H9 (cell line): ENCODE measurements around the gene NFIX. TPM values are rescaled to one million over a fixed set of nuclear protein-coding genes. Genes with fewer than 3 reads are reported as not detected.

Experiments
- DNase-seq: peaks from one replicate; pipeline ENCODE4 v3.0.0-alpha.2; 2017
- H2AFZ ChIP-seq: one replicate; pipeline ENCODE4 v1.6.1; 2013; ENCODE audit warnings: mild to moderate bottlenecking, low read length, control low read depth, moderate library complexity
- H2AK5ac ChIP-seq: 2 replicates; pipeline ENCODE4 v1.6.1; 2013; ENCODE audit warnings: low read length, control low read depth, mixed read lengths; ENCODE audit not compliant: insufficient read length
- H2BK120ac ChIP-seq: one replicate; pipeline ENCODE4 v1.6.1; 2013; ENCODE audit warnings: low read depth, mild to moderate bottlenecking, low read length, control low read depth, inconsistent platforms; ENCODE audit not compliant: poor library complexity, severe bottlenecking
- H2BK12ac ChIP-seq: 2 replicates; pipeline ENCODE4 v1.6.1; 2013; ENCODE audit warnings: low read length, control low read depth, mixed read lengths, low read depth; ENCODE audit not compliant: insufficient read length
- H2BK15ac ChIP-seq: 2 replicates; pipeline ENCODE4 v1.6.1; 2013; ENCODE audit warnings: low read depth, low read length, control low read depth
- H2BK20ac ChIP-seq: one replicate; pipeline ENCODE4 v1.6.1; 2013; ENCODE audit warnings: low read depth, mild to moderate bottlenecking, low read length, control low read depth, inconsistent platforms; ENCODE audit not compliant: poor library complexity, severe bottlenecking
- H2BK5ac ChIP-seq: 2 replicates; pipeline ENCODE4 v1.6.1; 2013; ENCODE audit warnings: low read length, control low read depth, mixed read lengths; ENCODE audit not compliant: insufficient read length
- H3K14ac ChIP-seq: 2 replicates; pipeline ENCODE4 v1.6.1; 2013; ENCODE audit warnings: low read length, control low read depth; ENCODE audit not compliant: insufficient read depth
- H3K18ac ChIP-seq: 2 replicates; pipeline ENCODE4 v1.6.1; 2013; ENCODE audit warnings: low read depth, mild to moderate bottlenecking, mixed read lengths, low read length, control low read depth; ENCODE audit not compliant: insufficient read length
- H3K23ac ChIP-seq: 2 replicates; pipeline ENCODE4 v1.6.1; 2013; ENCODE audit warnings: low read length, control low read depth, mixed read lengths, low read depth; ENCODE audit not compliant: insufficient read length
- H3K23me2 ChIP-seq: 2 replicates; pipeline ENCODE4 v1.6.1; 2013; ENCODE audit warnings: low read depth, mild to moderate bottlenecking, mixed read lengths, low read length, control low read depth; ENCODE audit not compliant: insufficient read length, poor library complexity, severe bottlenecking
- H3K27ac ChIP-seq: 2 replicates; pipeline ENCODE4 v1.5.1; 2013; ENCODE audit warnings: low read length, control low read depth, mixed read lengths, low read depth; ENCODE audit not compliant: insufficient read length
- H3K27me3 ChIP-seq: 2 replicates; pipeline ENCODE4 v1.6.1; 2013; ENCODE audit warnings: low read length, control low read depth, inconsistent platforms; ENCODE audit not compliant: insufficient read depth
- H3K4ac ChIP-seq: 2 replicates; pipeline ENCODE4 v1.6.1; 2013; ENCODE audit warnings: low read depth, mild to moderate bottlenecking, control low read depth, inconsistent platforms, low read length, moderate library complexity
- H3K4me1 ChIP-seq: 2 replicates; pipeline ENCODE4 v1.6.1; 2013; ENCODE audit warnings: low read length, control low read depth, inconsistent platforms; ENCODE audit not compliant: insufficient read depth
- H3K4me2 ChIP-seq: 2 replicates; pipeline ENCODE4 v1.6.1; 2013; ENCODE audit warnings: low read length, control low read depth, mixed read lengths; ENCODE audit not compliant: insufficient read length, insufficient read depth
- H3K56ac ChIP-seq: 2 replicates; pipeline ENCODE4 v1.6.1; 2013; ENCODE audit warnings: low read depth, mild to moderate bottlenecking, mixed read lengths, low read length, control low read depth; ENCODE audit not compliant: insufficient read length
- H3K79me1 ChIP-seq: 2 replicates; pipeline ENCODE4 v1.6.1; 2013; ENCODE audit warnings: low read depth, mild to moderate bottlenecking, moderate library complexity, low read length, control low read depth, inconsistent platforms; ENCODE audit not compliant: insufficient read depth, poor library complexity, severe bottlenecking
- H3K79me2 ChIP-seq: 2 replicates; pipeline ENCODE4 v1.6.1; 2013; ENCODE audit warnings: low read length, control low read depth, inconsistent platforms; ENCODE audit not compliant: insufficient read depth
- H3K9ac ChIP-seq: 2 replicates; pipeline ENCODE4 v1.6.1; 2013; ENCODE audit warnings: low read length, control low read depth, mixed read lengths; ENCODE audit not compliant: insufficient read length; ENCODE audit errors: extremely low read depth
- H3K9me3 ChIP-seq: one replicate; pipeline ENCODE4 v1.6.1; 2013; ENCODE audit warnings: low read depth, low read length, inconsistent platforms; ENCODE audit not compliant: control insufficient read depth
- H3T11ph ChIP-seq: one replicate; pipeline ENCODE4 v1.6.1; 2013; ENCODE audit warnings: mild to moderate bottlenecking, low read length, control low read depth, inconsistent platforms
- H4K20me1 ChIP-seq: one replicate; pipeline ENCODE4 v1.6.1; 2013; ENCODE audit not compliant: control insufficient read depth, insufficient read length, insufficient read depth
- H4K5ac ChIP-seq: 2 replicates; pipeline ENCODE4 v1.6.1; 2013; ENCODE audit warnings: low read depth, mild to moderate bottlenecking, mixed read lengths, low read length, control low read depth; ENCODE audit not compliant: insufficient read length
- H4K8ac ChIP-seq: replicated peaks from 2 replicates; pipeline ENCODE4 v1.6.1; 2013; ENCODE audit warnings: low read length, control low read depth, mixed read lengths, low read depth; ENCODE audit not compliant: insufficient read length
- H4K91ac ChIP-seq: 2 replicates; pipeline ENCODE4 v1.6.1; 2013; ENCODE audit warnings: low read depth, mild to moderate bottlenecking, moderate library complexity, mixed read lengths, low read length, control low read depth; ENCODE audit not compliant: insufficient read length
- H3K27ac Mint-ChIP-seq, 3 experiments: 2 replicates in 2 of 3; 3 replicates in 1 of 3; pipeline ENCODE4 v1.8.0; 2020 to 2021; ENCODE audit warnings: mixed read lengths in 3 of 3, mild to moderate bottlenecking in 1 of 3, moderate library complexity in 1 of 3
- H3K27me3 Mint-ChIP-seq: 2 replicates; pipeline ENCODE4 v1.8.0; 2021; ENCODE audit warnings: low read depth, mild to moderate bottlenecking, moderate library complexity, mixed read lengths
- H3K36me3 Mint-ChIP-seq, 3 experiments: 2 replicates in 2 of 3; 3 replicates in 1 of 3; pipeline ENCODE4 v1.8.0; 2020 to 2021; ENCODE audit warnings: low read depth in 3 of 3, mixed read lengths in 3 of 3; ENCODE audit not compliant: insufficient read depth in 1 of 3
- H3K4me1 Mint-ChIP-seq, 2 experiments: 2 replicates each; pipeline ENCODE4 v1.8.0; 2020; ENCODE audit warnings: mixed read lengths in 2 of 2
- H3K4me3 Mint-ChIP-seq, 2 experiments: 2 replicates in 1 of 2; 3 replicates in 1 of 2; pipeline ENCODE4 v1.8.0; 2020 to 2021; ENCODE audit warnings: mild to moderate bottlenecking in 2 of 2, mixed read lengths in 2 of 2, moderate library complexity in 1 of 2
- H3K9me3 Mint-ChIP-seq, 2 experiments: 2 replicates in 1 of 2; 3 replicates in 1 of 2; pipeline ENCODE4 v1.8.0; 2020; ENCODE audit warnings: mild to moderate bottlenecking in 2 of 2, mixed read lengths in 2 of 2, moderate library complexity in 1 of 2
- CTCF ChIP-seq: fragments of 200-600 bp; sonication (generic); conservative IDR thresholded peaks from 3 replicates; pipeline ENCODE4 v1.8.0; 2021; ENCODE audit warnings: antibody characterized with exemption, mild to moderate bottlenecking
- WGBS: extraction: QIAGEN DNeasy Blood & Tissue Kit; methylation state at CpG from one replicate; pipeline ENCODE4 v1.1.7; 2013; ENCODE audit warnings: missing lambda C conversion rate, low lambda C conversion rate, mixed read lengths; ENCODE audit not compliant: insufficient read length; ENCODE audit errors: extremely low coverage; 5-methylcytosine and 5-hydroxymethylcytosine counted together
- total RNA-seq: library from RNA; stranded (reverse); gene quantifications from 2 replicates; pipeline ENCODE4 v1.2.1, GENCODE V29; 2021

NFIX gene
- total RNA-seq, 1 experiment from 2014 or later = 0.31 TPM

GRCh38 chr19:13094106-13094504 is 98.8 kb downstream of the NFIX start:
- H2BK15ac ChIP-seq = no peak overlapping the region

More at GRCh38 chr19:13094106-13094504, 98.8 kb downstream of the NFIX start:
- Histone ChIP-seq H2AK5ac (no peak overlapping the region), H3K9ac (no peak overlapping the region), H2BK120ac (no peak overlapping the region), H3K56ac (no peak overlapping the region), H2BK5ac (no peak overlapping the region), H3K4ac (no peak overlapping the region), H3K4me1 (0 out of 2 replicates have a peak, but pooled peaks cover 2% of the 10 kb centered on the region), H2BK20ac (no peak overlapping the region), H3K18ac (no peak overlapping the region), H3K27me3 (peaks cover 25% of the 10 kb centered on the region; the same call in 1 of the 2 replicates), H3K9me3 (no peaks in the 10 kb centered on the region), H4K8ac (no peak overlapping the region), H3K27ac (no peak overlapping the region), H3K14ac (no peak overlapping the region), H3T11ph (no peak overlapping the region), H4K5ac (no peak overlapping the region), H4K91ac (no peak overlapping the region), H2AFZ (no peak overlapping the region), H3K23me2 (peaks cover 12% of the 10 kb centered on the region), H2BK12ac (no peak overlapping the region), H4K20me1 (no peaks in the 10 kb centered on the region), H3K79me2 (no peaks in the 10 kb centered on the region), H3K23ac (no peak overlapping the region), H3K79me1 (no peaks in the 10 kb centered on the region), H3K4me2 (no peak overlapping the region)
- peaks cover 35 to 48% of the 10 kb centered on the region in 2 experiments for H3K4me1 Mint-ChIP-seq
- peaks cover 77% of the 10 kb centered on the region for H3K27me3 Mint-ChIP-seq
- DNase-seq = no peak
- no CpG with 5 or more reads among the region's 5 CpGs for WGBS
- no peak overlapping the region for H3K27ac Mint-ChIP-seq
- H3K36me3 Mint-ChIP-seq = no peaks in the 10 kb centered on the region; a peak in 1 of 7 replicates
- H3K9me3 Mint-ChIP-seq = peaks cover 0 to 6% of the 10 kb centered on the region in 2 experiments; a peak in 1 of 5 replicates
- no peak for TF ChIP-seq CTCF
- peak overlapping the region in 1 of 2 experiments; percentile 68; a peak in 1 of 5 replicates for H3K4me3 Mint-ChIP-seq
